H9 (cell line): ENCODE measurements around the gene OXSR1. TPM values are rescaled to one million over a fixed set of nuclear protein-coding genes. Genes with fewer than 3 reads are reported as not detected.

Experiments
- DNase-seq: peaks from one replicate; pipeline ENCODE4 v3.0.0-alpha.2; 2017
- H2AFZ ChIP-seq: one replicate; pipeline ENCODE4 v1.6.1; 2013; ENCODE audit warnings: mild to moderate bottlenecking, low read length, control low read depth, moderate library complexity
- H2AK5ac ChIP-seq: 2 replicates; pipeline ENCODE4 v1.6.1; 2013; ENCODE audit warnings: low read length, control low read depth, mixed read lengths; ENCODE audit not compliant: insufficient read length
- H2BK120ac ChIP-seq: one replicate; pipeline ENCODE4 v1.6.1; 2013; ENCODE audit warnings: low read depth, mild to moderate bottlenecking, low read length, control low read depth, inconsistent platforms; ENCODE audit not compliant: poor library complexity, severe bottlenecking
- H2BK12ac ChIP-seq: 2 replicates; pipeline ENCODE4 v1.6.1; 2013; ENCODE audit warnings: low read length, control low read depth, mixed read lengths, low read depth; ENCODE audit not compliant: insufficient read length
- H2BK15ac ChIP-seq: 2 replicates; pipeline ENCODE4 v1.6.1; 2013; ENCODE audit warnings: low read depth, low read length, control low read depth
- H2BK20ac ChIP-seq: one replicate; pipeline ENCODE4 v1.6.1; 2013; ENCODE audit warnings: low read depth, mild to moderate bottlenecking, low read length, control low read depth, inconsistent platforms; ENCODE audit not compliant: poor library complexity, severe bottlenecking
- H2BK5ac ChIP-seq: 2 replicates; pipeline ENCODE4 v1.6.1; 2013; ENCODE audit warnings: low read length, control low read depth, mixed read lengths; ENCODE audit not compliant: insufficient read length
- H3K14ac ChIP-seq: 2 replicates; pipeline ENCODE4 v1.6.1; 2013; ENCODE audit warnings: low read length, control low read depth; ENCODE audit not compliant: insufficient read depth
- H3K18ac ChIP-seq: 2 replicates; pipeline ENCODE4 v1.6.1; 2013; ENCODE audit warnings: low read depth, mild to moderate bottlenecking, mixed read lengths, low read length, control low read depth; ENCODE audit not compliant: insufficient read length
- H3K23ac ChIP-seq: 2 replicates; pipeline ENCODE4 v1.6.1; 2013; ENCODE audit warnings: low read length, control low read depth, mixed read lengths, low read depth; ENCODE audit not compliant: insufficient read length
- H3K23me2 ChIP-seq: 2 replicates; pipeline ENCODE4 v1.6.1; 2013; ENCODE audit warnings: low read depth, mild to moderate bottlenecking, mixed read lengths, low read length, control low read depth; ENCODE audit not compliant: insufficient read length, poor library complexity, severe bottlenecking
- H3K27ac ChIP-seq: 2 replicates; pipeline ENCODE4 v1.5.1; 2013; ENCODE audit warnings: low read length, control low read depth, mixed read lengths, low read depth; ENCODE audit not compliant: insufficient read length
- H3K27me3 ChIP-seq: 2 replicates; pipeline ENCODE4 v1.6.1; 2013; ENCODE audit warnings: low read length, control low read depth, inconsistent platforms; ENCODE audit not compliant: insufficient read depth
- H3K4ac ChIP-seq: 2 replicates; pipeline ENCODE4 v1.6.1; 2013; ENCODE audit warnings: low read depth, mild to moderate bottlenecking, control low read depth, inconsistent platforms, low read length, moderate library complexity
- H3K4me1 ChIP-seq: 2 replicates; pipeline ENCODE4 v1.6.1; 2013; ENCODE audit warnings: low read length, control low read depth, inconsistent platforms; ENCODE audit not compliant: insufficient read depth
- H3K4me2 ChIP-seq: 2 replicates; pipeline ENCODE4 v1.6.1; 2013; ENCODE audit warnings: low read length, control low read depth, mixed read lengths; ENCODE audit not compliant: insufficient read length, insufficient read depth
- H3K56ac ChIP-seq: 2 replicates; pipeline ENCODE4 v1.6.1; 2013; ENCODE audit warnings: low read depth, mild to moderate bottlenecking, mixed read lengths, low read length, control low read depth; ENCODE audit not compliant: insufficient read length
- H3K79me1 ChIP-seq: 2 replicates; pipeline ENCODE4 v1.6.1; 2013; ENCODE audit warnings: low read depth, mild to moderate bottlenecking, moderate library complexity, low read length, control low read depth, inconsistent platforms; ENCODE audit not compliant: insufficient read depth, poor library complexity, severe bottlenecking
- H3K79me2 ChIP-seq: 2 replicates; pipeline ENCODE4 v1.6.1; 2013; ENCODE audit warnings: low read length, control low read depth, inconsistent platforms; ENCODE audit not compliant: insufficient read depth
- H3K9ac ChIP-seq: 2 replicates; pipeline ENCODE4 v1.6.1; 2013; ENCODE audit warnings: low read length, control low read depth, mixed read lengths; ENCODE audit not compliant: insufficient read length; ENCODE audit errors: extremely low read depth
- H3K9me3 ChIP-seq: one replicate; pipeline ENCODE4 v1.6.1; 2013; ENCODE audit warnings: low read depth, low read length, inconsistent platforms; ENCODE audit not compliant: control insufficient read depth
- H3T11ph ChIP-seq: one replicate; pipeline ENCODE4 v1.6.1; 2013; ENCODE audit warnings: mild to moderate bottlenecking, low read length, control low read depth, inconsistent platforms
- H4K20me1 ChIP-seq: one replicate; pipeline ENCODE4 v1.6.1; 2013; ENCODE audit not compliant: control insufficient read depth, insufficient read length, insufficient read depth
- H4K5ac ChIP-seq: 2 replicates; pipeline ENCODE4 v1.6.1; 2013; ENCODE audit warnings: low read depth, mild to moderate bottlenecking, mixed read lengths, low read length, control low read depth; ENCODE audit not compliant: insufficient read length
- H4K8ac ChIP-seq: replicated peaks from 2 replicates; pipeline ENCODE4 v1.6.1; 2013; ENCODE audit warnings: low read length, control low read depth, mixed read lengths, low read depth; ENCODE audit not compliant: insufficient read length
- H4K91ac ChIP-seq: 2 replicates; pipeline ENCODE4 v1.6.1; 2013; ENCODE audit warnings: low read depth, mild to moderate bottlenecking, moderate library complexity, mixed read lengths, low read length, control low read depth; ENCODE audit not compliant: insufficient read length
- H3K27ac Mint-ChIP-seq, 3 experiments: 2 replicates in 2 of 3; 3 replicates in 1 of 3; pipeline ENCODE4 v1.8.0; 2020 to 2021; ENCODE audit warnings: mixed read lengths in 3 of 3, mild to moderate bottlenecking in 1 of 3, moderate library complexity in 1 of 3
- H3K27me3 Mint-ChIP-seq: 2 replicates; pipeline ENCODE4 v1.8.0; 2021; ENCODE audit warnings: low read depth, mild to moderate bottlenecking, moderate library complexity, mixed read lengths
- H3K36me3 Mint-ChIP-seq, 3 experiments: 2 replicates in 2 of 3; 3 replicates in 1 of 3; pipeline ENCODE4 v1.8.0; 2020 to 2021; ENCODE audit warnings: low read depth in 3 of 3, mixed read lengths in 3 of 3; ENCODE audit not compliant: insufficient read depth in 1 of 3
- H3K4me1 Mint-ChIP-seq, 2 experiments: 2 replicates each; pipeline ENCODE4 v1.8.0; 2020; ENCODE audit warnings: mixed read lengths in 2 of 2
- H3K4me3 Mint-ChIP-seq, 2 experiments: 2 replicates in 1 of 2; 3 replicates in 1 of 2; pipeline ENCODE4 v1.8.0; 2020 to 2021; ENCODE audit warnings: mild to moderate bottlenecking in 2 of 2, mixed read lengths in 2 of 2, moderate library complexity in 1 of 2
- H3K9me3 Mint-ChIP-seq, 2 experiments: 2 replicates in 1 of 2; 3 replicates in 1 of 2; pipeline ENCODE4 v1.8.0; 2020; ENCODE audit warnings: mild to moderate bottlenecking in 2 of 2, mixed read lengths in 2 of 2, moderate library complexity in 1 of 2
- CTCF ChIP-seq: fragments of 200-600 bp; sonication (generic); conservative IDR thresholded peaks from 3 replicates; pipeline ENCODE4 v1.8.0; 2021; ENCODE audit warnings: antibody characterized with exemption, mild to moderate bottlenecking
- WGBS: extraction: QIAGEN DNeasy Blood & Tissue Kit; methylation state at CpG from one replicate; pipeline ENCODE4 v1.1.7; 2013; ENCODE audit warnings: missing lambda C conversion rate, low lambda C conversion rate, mixed read lengths; ENCODE audit not compliant: insufficient read length; ENCODE audit errors: extremely low coverage; 5-methylcytosine and 5-hydroxymethylcytosine counted together
- total RNA-seq: library from RNA; stranded (reverse); gene quantifications from 2 replicates; pipeline ENCODE4 v1.2.1, GENCODE V29; 2021

OXSR1 gene
- total RNA-seq, 1 experiment from 2014 or later: 54.1 TPM

GRCh38 chr3:38143511-38143910 is 21.8 kb upstream of the OXSR1 start:
- no peak overlapping the region for H3K9ac ChIP-seq
- no peak overlapping the region for H3K4me2 ChIP-seq
- no peak overlapping the region for H4K91ac ChIP-seq
- no peak overlapping the region for H3K14ac ChIP-seq
- Mint-ChIP-seq H3K4me3 (no peak overlapping the region), H3K9me3 (peaks cover 8 to 11% of the 10 kb centered on the region in 2 experiments; a peak in 4 of 5 replicates), H3K4me1 (peaks cover 15 to 18% of the 10 kb centered on the region in 2 experiments), H3K27me3 (peaks cover 2% of the 10 kb centered on the region), H3K27ac (no peak overlapping the region), H3K36me3 (peaks cover 16 to 29% (median 23%) of the 10 kb centered on the region in 3 experiments; a peak in 6 of 7 replicates)
- H3K18ac ChIP-seq: no peak overlapping the region
- no peak overlapping the region for H3T11ph ChIP-seq
- no peak overlapping the region for H2AK5ac ChIP-seq
- H3K79me1 ChIP-seq: no peaks in the 10 kb centered on the region
- no peak overlapping the region for H2BK120ac ChIP-seq
- peaks cover 4% of the 10 kb centered on the region; the same call in 1 of the 2 replicates for H3K4me1 ChIP-seq
- no peak overlapping the region for H4K5ac ChIP-seq
- no peak overlapping the region for H3K56ac ChIP-seq
- no peak overlapping the region for H2BK15ac ChIP-seq
- H4K8ac ChIP-seq: no peak overlapping the region
- no peak overlapping the region for H2BK5ac ChIP-seq
- no peak overlapping the region for H2BK12ac ChIP-seq
- H3K23ac ChIP-seq: no peak overlapping the region
- H3K27ac ChIP-seq: no peak overlapping the region
- no peak for TF ChIP-seq CTCF
- DNase-seq: no peak
- H3K79me2 ChIP-seq: no peaks in the 10 kb centered on the region
- H2BK20ac ChIP-seq: no peak overlapping the region
- WGBS: no CpG with 5 or more reads among the region's 3 CpGs
- peaks cover 7% of the 10 kb centered on the region for H3K23me2 ChIP-seq
- no peaks in the 10 kb centered on the region for H3K9me3 ChIP-seq
- H2AFZ ChIP-seq: no peak overlapping the region
- H3K4ac ChIP-seq: no peak overlapping the region
- no peaks in the 10 kb centered on the region for H4K20me1 ChIP-seq
- no peaks in the 10 kb centered on the region for H3K27me3 ChIP-seq
